ENCODE data around the gene MRNIP. TPM values are rescaled to one million over a fixed set of nuclear protein-coding genes. Genes with fewer than 3 reads are reported as not detected.

Gene MRNIP
- polyA plus RNA-seq, 2 of the 4 experiments (the other 2 are of a cell fraction): 21.4 to 29.7 TPM

GRCh38 chr5:179801304-179802206 is 57.1 kb downstream of the MRNIP start (continued):
- TF ChIP-seq RCOR1 (IDR thresholded peaks at IDR 0.05; ENCODE audit: low read depth, low read length) (no peak), CTCF (IDR thresholded peaks at IDR 0.05) (peak; percentile 69), RAD21 (conservative IDR thresholded peaks at IDR 0.05 in 1 of 2, IDR thresholded peaks at IDR 0.05 in 1 of 2) (peak; percentile 79 to 82), E2F6 (IDR thresholded peaks at IDR 0.05; ENCODE audit: borderline replicate concordance, low read depth) (no peak), ZSCAN20 (CRISPR knock-in tag; IDR thresholded peaks at IDR 0.05) (no peak), JUNB (IDR thresholded peaks at IDR 0.05) (no peak), HOXB5 (CRISPR knock-in tag; IDR thresholded peaks at IDR 0.05) (no peak), EHF (CRISPR knock-in tag; IDR thresholded peaks at IDR 0.05) (no peak), POLR2AphosphoS2 (conservative IDR thresholded peaks at IDR 0.05; ENCODE audit: low read length) (peak; percentile 73; the same call in 1 of the 2 replicates), CBX2 (IDR thresholded peaks at IDR 0.05; ENCODE audit: borderline replicate concordance, low read depth) (no peak), EHMT2 (IDR thresholded peaks at IDR 0.05; ENCODE audit: low read depth) (no peak), MAX (IDR thresholded peaks at IDR 0.05) (peak; percentile 48)
- TF ChIP-seq, protein P1, sequence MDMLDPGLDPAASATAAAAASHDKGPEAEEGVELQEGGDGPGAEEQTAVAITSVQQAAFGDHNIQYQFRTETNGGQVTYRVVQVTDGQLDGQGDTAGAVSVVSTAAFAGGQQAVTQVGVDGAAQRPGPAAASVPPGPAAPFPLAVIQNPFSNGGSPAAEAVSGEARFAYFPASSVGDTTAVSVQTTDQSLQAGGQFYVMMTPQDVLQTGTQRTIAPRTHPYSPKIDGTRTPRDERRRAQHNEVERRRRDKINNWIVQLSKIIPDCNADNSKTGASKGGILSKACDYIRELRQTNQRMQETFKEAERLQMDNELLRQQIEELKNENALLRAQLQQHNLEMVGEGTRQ (IDR thresholded peaks at IDR 0.05): peak; percentile 56; the same call in 1 of the 2 replicates

- ChIA-PET CTCF (interaction anchor here (0.9 to 6.2 kb wide), 12 partner anchors 10 to 290 kb away, joined by 3 to 86 read pairs (median 8); partner anchors contain the start of genes LTC4S, MAML1, MRNIP and TBC1D9B), POLR2A (no interaction called here)
- no peak overlapping the region for H3K4me3 ChIP-seq
- ATAC-seq (no peak), DNase-seq (ENCODE audit: low read depth in 1 of 2, low spot score in 1 of 2) (no peak), FAIRE-seq (no peak)
- H3K4me2 ChIP-seq: no peak overlapping the region
- no peak overlapping the region for H3K27ac ChIP-seq
- WGBS (ENCODE audit: missing lambda C conversion rate): 79% methylated on average over 6 of the region's 12 CpGs
- no peak for TF ChIP-seq KDM1A (IDR thresholded peaks at IDR 0.05; ENCODE audit: low read depth)
- no peak for TF ChIP-seq FOXS1 (CRISPR knock-in tag; IDR thresholded peaks at IDR 0.05)
- no peak for TF ChIP-seq RFX5 (IDR thresholded peaks at IDR 0.05)
- TF ChIP-seq PHF8 (IDR thresholded peaks at IDR 0.05; ENCODE audit: borderline replicate concordance, low read depth): no peak
- no peak for TF ChIP-seq BCL3 (IDR thresholded peaks at IDR 0.05)
- TF ChIP-seq ZSCAN20 (CRISPR knock-in tag; IDR thresholded peaks at IDR 0.05): no peak
- TF ChIP-seq GATA3 (IDR thresholded peaks at IDR 0.05; ENCODE audit: borderline replicate concordance): no peak
- TF ChIP-seq E2F6 (IDR thresholded peaks at IDR 0.05; ENCODE audit: borderline replicate concordance, low read depth): no peak
- TF ChIP-seq CBX8 (IDR thresholded peaks at IDR 0.05): no peak
- no peak for TF ChIP-seq RNF2 (IDR thresholded peaks at IDR 0.05; ENCODE audit: borderline replicate concordance, low read depth)
- no peak for TF ChIP-seq NR3C1 (IDR thresholded peaks at IDR 0.05)
- no peak for TF ChIP-seq ESRRA (IDR thresholded peaks at IDR 0.05; ENCODE audit: borderline replicate concordance, low read length)
- TF ChIP-seq ZNF302 (CRISPR knock-in tag; IDR thresholded peaks at IDR 0.05): no peak
- H3K4me1 ChIP-seq: peaks cover 38% of the 10 kb centered on the region
- no peaks in the 10 kb centered on the region for H3K9me3 ChIP-seq
Observed at GRCh38 chr5:179800696-179801201, 57.9 kb downstream of the MRNIP start.
